HG02943 (cell line): Measurements from ENCODE around the gene ITGB1BP2.
"Not testable (repeated sequence)": the region's sequence is repeated elsewhere in the genome, so short reads cannot be mapped to it uniquely, and the experiment has no call there.

ENCODE experiments used
- ATAC-seq: cut with Tn5 transposase; IDR thresholded peaks from one replicate; pipeline ENCODE4 v1.9.1; 2021; ENCODE audit warnings: mild to moderate bottlenecking, low read depth, moderate library complexity; ENCODE audit not compliant: unreplicated experiment

Gene ITGB1BP2

DNA sequence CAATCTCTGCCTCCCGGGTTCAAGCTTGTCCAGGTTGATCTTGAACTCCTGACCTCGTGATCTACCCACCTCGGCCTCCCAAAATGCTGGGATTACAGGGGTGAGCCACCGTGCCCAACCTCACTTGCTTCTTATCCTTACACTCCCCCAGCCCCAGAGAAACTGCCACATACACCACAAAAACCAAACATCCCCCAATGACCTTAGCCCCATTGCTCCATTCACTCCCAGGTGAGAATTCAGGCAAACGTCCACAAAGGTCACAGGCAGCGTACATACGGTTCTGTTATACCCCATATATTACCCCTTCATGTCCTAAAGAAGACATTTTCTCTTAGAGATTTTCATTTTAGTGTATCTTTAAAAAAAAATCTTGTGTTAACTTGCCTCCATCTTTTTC, 1.1 kb upstream of the ITGB1BP2 start:
- not testable (repeated sequence) for ATAC-seq

DNA sequence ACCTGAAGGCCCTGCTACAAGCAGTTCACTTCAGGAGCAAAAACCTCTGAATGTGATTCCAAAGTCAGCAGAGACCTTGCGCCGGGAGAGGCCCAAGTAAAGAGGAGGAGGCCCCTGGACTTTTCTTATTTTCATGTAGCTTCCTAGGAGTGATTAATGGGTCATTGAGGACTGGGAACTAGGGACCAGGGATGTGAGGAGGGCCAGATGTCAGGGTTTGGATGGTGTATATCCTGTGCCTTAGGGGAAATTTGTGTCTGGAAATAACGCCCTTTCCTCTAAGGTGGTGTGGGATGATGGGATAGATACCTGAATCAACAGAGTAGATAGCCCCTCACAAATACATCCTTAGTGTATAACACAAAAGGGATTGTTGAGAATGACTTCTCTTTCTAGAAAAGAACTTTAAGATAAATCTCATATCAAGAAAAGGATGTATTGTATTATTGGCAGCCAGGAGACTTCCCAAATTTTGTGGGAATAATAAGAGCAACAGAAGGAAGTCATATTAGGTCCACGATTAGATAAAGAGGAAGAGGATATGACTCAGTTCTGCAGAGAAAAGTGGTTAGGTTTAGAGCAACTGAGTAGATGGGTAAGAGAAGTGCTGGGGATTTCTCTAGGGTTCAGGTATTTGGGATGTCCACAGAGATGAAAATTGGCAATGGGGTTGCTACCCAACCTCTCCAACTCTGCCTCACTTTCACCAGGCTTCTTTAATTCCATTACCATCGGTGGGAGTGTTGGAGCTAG, 1.1 kb downstream of the ITGB1BP2 start:
- no peak for ATAC-seq

DNA sequence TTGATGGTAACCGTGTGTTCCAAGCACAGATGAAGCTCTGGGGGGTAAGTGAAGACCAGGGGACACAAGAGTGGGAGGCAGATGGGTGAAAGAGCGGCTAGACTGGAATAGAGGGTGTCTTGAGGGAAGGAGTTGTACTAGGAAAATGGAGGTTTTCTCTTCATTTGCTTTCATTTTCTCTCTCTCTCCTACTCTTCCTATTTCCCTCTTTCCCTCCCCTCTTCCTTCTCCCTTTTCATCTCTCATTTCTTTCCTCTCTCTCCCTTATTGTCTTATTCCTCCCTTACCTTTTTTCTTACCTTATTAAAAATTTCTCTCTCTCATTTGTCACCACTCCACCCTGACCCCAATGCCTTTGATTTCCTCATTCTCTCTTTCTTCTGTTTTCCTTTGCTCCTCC, 3.0 kb downstream of the ITGB1BP2 start:
- ATAC-seq = no peak

DNA sequence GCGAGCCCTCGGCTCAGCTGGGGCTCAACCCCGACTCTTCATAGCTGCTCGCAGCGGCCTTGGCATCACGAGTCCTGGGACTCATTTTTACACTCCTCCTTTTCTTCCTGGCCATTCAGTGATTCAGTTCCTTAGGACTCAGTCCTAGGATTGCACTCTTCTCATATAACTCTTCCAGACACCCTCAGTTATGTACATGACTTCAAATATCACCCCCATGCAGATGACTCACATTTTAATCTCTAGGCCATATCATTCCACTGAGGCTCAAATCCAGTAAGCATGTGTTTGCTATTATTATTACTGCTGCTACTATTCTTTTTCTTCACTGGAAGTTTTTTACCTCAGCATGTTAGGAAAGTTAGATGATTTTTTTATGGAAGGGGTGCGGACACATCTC, 14.4 kb downstream of the ITGB1BP2 start:
- ATAC-seq = no peak

DNA sequence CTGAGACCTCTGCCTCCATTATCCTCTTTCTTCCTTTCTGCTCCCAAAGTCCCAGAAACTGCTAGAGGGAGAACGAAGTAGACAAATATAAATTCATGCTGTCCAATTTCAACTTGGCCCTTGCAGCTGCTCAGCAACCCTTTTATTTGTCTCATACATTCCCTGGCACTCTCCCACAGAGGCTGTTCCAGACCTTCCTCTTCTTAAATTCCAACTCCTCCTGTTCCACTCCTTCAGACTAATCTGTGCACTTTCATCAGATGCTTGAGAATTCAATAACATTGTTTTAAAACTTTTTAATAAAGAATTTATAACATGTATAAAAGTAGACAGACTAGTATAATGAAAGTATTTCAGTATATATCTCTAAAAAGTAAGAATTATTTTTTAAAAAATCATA, 15.4 kb downstream of the ITGB1BP2 start:
- not testable (repeated sequence) for ATAC-seq

DNA sequence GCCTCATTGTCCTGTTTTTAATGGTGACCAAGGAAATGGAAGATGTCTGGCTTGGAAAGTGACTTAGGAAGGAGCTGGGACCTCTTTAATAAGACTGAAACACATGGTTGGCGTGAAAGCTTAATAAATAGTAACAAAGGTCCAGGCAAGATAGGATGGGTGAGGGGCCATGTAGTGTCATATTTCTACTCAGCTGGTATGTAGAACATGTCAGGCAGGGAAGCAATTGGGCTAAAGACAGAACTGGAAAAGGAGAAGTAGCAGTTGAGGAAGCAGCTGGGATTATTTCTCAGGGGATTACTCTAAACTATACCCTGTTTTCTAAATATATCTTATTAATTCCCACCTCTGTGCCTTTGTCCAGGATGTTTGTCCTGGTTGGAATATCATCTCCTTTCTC, 18.6 kb downstream of the ITGB1BP2 start:
- no peak for ATAC-seq

DNA sequence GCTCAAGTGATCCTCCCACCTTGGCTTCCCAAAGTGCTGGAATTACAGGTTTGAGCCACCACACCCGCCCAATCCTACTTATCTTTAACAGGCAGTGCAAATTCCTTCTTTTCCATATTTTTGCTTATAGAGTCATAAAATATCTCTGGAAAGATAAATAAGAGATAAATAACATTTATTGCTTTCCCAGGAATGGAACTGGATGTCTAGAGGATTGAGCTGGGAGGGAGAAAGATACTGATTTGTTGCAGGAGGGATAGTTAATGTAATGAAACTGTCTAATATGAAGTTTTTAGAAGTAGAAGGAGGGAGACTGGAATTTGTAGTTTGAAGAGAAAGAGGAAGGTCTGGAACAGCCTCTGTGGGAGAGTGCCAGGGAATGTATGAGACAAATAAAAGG, 20.2 kb downstream of the ITGB1BP2 start:
- ATAC-seq = no peak

DNA sequence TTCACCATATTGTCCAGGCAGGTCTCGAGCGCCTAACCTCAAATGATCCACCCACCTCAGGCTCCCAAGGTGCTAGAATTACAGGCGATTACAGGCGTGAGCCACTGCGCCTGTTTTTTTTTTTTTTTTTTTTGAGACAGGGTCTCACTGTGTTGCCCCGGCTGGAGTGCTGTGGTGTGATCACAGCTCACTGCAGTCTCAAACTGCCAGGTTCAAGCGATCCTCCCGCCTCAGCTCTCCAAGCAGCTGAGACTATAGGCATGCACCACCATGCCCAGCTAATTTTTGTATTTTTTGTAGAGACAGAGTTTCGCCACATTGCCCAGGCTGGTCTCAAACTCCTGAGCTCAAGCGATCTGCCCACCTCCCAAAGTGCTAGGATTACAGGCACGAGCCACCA, 22.9 kb downstream of the ITGB1BP2 start:
- not testable (repeated sequence) for ATAC-seq

DNA sequence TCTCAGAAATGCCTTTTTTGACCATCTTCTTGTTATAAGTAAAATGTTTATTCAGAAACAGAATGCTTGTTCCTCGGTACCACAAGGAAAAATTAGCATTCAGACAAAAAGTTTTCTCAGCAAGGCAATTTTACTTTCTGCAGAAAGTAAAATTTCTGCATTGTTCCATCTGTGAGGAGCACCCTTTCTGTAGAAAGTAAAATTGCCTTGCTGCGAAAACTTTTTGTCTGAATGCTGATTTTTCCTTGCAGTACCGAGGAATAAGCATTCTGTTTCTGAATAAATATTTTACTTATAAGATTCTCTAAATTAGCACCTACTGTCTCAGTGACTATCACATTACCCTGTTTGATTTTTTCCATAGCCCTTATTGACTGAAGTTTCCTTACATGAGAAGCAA, 24.8 kb downstream of the ITGB1BP2 start:
- ATAC-seq = no peak

DNA sequence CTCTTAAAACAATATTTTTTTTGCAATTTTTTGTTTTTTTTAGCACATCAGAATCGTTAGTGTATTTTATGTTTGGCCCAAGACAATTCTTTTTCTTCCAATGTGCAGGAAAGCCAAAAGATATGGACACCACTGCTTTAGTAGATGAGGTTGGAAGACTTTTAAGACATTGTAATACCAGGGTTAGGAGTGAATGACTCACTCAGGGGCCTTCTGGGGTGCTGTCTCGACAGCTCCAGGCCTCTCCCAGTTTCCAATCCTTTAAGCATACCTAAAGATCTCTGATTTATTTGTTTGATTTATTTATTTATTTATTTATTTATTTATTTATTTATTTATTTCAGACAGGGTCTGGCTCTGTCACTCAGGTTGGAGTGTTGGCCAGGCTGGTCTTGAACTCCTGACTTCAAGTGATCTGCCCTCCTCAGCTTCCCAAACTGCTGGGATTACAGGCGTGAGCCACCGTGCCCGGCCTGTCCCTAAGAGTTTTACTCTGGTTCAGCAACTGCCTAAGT, 47.7 kb downstream of the ITGB1BP2 start:
- ATAC-seq = not testable (repeated sequence)

DNA sequence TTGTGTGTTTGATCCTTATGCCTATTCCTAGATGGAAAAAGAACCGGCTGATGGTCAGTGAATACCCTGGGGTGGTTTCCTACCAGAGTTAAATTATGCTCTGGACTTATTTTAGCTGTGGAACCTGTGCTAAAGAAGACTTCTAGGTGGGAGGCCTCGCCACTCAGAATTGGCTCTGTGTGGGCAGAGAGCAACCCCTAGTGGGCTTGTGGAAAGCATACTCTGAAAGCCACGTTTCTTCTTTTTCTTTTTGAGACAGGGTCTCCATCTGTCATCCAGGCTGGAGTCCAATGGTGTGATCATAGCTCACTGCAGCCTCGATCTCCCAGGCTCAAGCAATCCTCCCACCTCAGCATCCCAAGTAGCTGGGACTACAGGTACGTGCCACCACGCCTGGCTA, 48.3 kb downstream of the ITGB1BP2 start:
- not testable (repeated sequence) for ATAC-seq

DNA sequence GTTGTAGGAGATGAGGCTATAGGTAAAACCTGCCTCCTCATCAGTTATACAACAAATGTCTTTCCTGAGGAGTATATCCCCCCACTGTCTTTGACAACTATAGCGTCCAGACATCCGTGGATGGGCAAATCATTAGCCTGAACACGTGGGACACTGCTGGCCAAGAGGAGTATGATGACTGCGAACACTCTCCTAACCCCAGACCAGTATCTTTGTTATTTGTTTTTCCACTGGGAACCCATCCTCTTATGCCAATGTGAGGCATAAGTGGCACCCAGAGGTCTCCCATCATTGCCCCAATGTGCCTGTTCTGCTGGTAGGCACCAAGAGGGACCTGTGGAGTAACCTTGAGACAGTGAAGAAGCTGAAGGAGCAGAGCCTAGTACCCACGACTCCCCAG, 50.9 kb downstream of the ITGB1BP2 start:
- not testable (repeated sequence) for ATAC-seq
